ENCODE data around the gene STUB1.

STUB1 gene

GRCh38 chr16:679814-680624 is at the start of gene STUB1:
TSS of gene STUB1 (plus strand) at chr16:680410. CDS start at chr16:680526, 116 bp downstream.
- DNase-seq (ENCODE audit: extremely low read depth, insufficient read length) = peak; percentile 90
- Histone ChIP-seq H3K36me3 (ENCODE audit: control insufficient read depth, insufficient read depth, low read length) (peaks cover 17% of the 10 kb centered on the region), H3K27me3 (replicated peaks; ENCODE audit: control insufficient read depth, insufficient read depth, low read length) (no peaks in the 10 kb centered on the region), H3K4me3 (replicated peaks; ENCODE audit: low read depth, low read length) (peak within 1 kb of the TSS; percentile 79)
- TF ChIP-seq, protein P1, sequence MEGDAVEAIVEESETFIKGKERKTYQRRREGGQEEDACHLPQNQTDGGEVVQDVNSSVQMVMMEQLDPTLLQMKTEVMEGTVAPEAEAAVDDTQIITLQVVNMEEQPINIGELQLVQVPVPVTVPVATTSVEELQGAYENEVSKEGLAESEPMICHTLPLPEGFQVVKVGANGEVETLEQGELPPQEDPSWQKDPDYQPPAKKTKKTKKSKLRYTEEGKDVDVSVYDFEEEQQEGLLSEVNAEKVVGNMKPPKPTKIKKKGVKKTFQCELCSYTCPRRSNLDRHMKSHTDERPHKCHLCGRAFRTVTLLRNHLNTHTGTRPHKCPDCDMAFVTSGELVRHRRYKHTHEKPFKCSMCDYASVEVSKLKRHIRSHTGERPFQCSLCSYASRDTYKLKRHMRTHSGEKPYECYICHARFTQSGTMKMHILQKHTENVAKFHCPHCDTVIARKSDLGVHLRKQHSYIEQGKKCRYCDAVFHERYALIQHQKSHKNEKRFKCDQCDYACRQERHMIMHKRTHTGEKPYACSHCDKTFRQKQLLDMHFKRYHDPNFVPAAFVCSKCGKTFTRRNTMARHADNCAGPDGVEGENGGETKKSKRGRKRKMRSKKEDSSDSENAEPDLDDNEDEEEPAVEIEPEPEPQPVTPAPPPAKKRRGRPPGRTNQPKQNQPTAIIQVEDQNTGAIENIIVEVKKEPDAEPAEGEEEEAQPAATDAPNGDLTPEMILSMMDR (IDR thresholded peaks at IDR 0.05; ENCODE audit: insufficient read depth, low read length, poor library complexity, severe bottlenecking) = no peak

DNA sequence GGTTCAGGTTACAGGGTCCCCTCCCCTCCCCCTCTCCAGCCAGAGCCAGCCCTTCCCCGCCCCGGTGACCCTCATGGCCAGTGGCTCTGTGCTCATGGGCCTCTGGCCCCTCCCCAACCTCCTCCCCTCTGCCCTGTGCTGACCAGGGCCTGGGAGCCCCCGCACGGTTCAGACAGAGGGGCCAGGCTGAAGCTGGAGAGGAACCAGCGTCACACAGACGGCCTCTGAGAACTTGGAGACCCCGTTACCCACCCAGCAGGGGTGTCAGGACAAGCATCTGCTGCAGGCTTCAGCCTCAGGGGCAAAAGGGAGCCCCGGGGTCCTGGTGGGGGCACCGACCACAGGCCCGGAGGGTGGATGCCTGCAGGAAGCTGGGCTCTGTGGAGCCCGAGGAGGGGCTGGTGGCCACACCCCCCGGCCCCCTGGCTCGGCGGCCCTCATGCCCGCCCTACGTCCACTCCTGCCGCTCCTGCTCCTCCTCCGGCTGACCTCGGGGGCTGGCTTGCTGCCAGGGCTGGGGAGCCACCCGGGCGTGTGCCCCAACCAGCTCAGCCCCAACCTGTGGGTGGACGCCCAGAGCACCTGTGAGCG is 49.3 kb upstream of the STUB1 start, which contains the start of gene WFIKKN1:
Gene WFIKKN1 (plus strand): TSS at position 171 of the 591 bp plus-strand sequence. CDS start 269 bp downstream, at position 440.
- H3K36me3 ChIP-seq (ENCODE audit: control insufficient read depth, insufficient read depth, low read length) = peaks cover 4% of the 10 kb centered on the region; the same call in 1 of the 2 replicates
- TF ChIP-seq, protein P1 (IDR thresholded peaks at IDR 0.05; ENCODE audit: insufficient read depth, low read length, poor library complexity, severe bottlenecking) = no peak
- no peak within 1 kb of the TSS for H3K4me3 ChIP-seq (replicated peaks; ENCODE audit: low read depth, low read length)
- no peak for DNase-seq (ENCODE audit: extremely low read depth, insufficient read length)
- no peaks in the 10 kb centered on the region for H3K27me3 ChIP-seq (replicated peaks; ENCODE audit: control insufficient read depth, insufficient read depth, low read length)

GRCh38 chr16:631808-632358 is 48.3 kb upstream of the STUB1 start:
- H3K36me3 ChIP-seq (ENCODE audit: control insufficient read depth, insufficient read depth, low read length) = peaks cover 4% of the 10 kb centered on the region; the same call in 1 of the 2 replicates
- no peak overlapping the region for H3K4me3 ChIP-seq (replicated peaks; ENCODE audit: low read depth, low read length)
- no peak for DNase-seq (ENCODE audit: extremely low read depth, insufficient read length)
- H3K27me3 ChIP-seq (replicated peaks; ENCODE audit: control insufficient read depth, insufficient read depth, low read length) = no peaks in the 10 kb centered on the region
- TF ChIP-seq, protein P1 (IDR thresholded peaks at IDR 0.05; ENCODE audit: insufficient read depth, low read length, poor library complexity, severe bottlenecking) = no peak

DNA sequence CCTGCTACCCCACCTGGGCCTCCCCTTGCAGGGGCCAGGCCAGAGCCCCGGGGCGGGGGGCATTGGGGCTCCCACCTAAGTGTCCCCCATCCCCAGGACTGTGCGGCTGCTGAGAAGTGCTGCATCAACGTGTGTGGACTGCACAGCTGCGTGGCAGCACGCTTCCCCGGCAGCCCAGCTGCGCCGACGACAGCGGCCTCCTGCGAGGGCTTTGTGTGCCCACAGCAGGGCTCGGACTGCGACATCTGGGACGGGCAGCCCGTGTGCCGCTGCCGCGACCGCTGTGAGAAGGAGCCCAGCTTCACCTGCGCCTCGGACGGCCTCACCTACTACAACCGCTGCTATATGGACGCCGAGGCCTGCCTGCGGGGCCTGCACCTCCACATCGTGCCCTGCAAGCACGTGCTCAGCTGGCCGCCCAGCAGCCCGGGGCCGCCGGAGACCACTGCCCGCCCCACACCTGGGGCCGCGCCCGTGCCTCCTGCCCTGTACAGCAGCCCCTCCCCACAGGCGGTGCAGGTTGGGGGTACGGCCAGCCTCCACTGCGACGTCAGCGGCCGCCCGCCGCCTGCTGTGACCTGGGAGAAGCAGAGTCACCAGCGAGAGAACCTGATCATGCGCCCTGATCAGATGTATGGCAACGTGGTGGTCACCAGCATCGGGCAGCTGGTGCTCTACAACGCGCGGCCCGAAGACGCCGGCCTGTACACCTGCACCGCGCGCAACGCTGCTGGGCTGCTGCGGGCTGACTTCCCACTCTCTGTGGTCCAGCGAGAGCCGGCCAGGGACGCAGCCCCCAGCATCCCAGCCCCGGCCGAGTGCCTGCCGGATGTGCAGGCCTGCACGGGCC is 47.5 kb upstream of the STUB1 start:
- Histone ChIP-seq H3K36me3 (ENCODE audit: control insufficient read depth, insufficient read depth, low read length) (peaks cover 4% of the 10 kb centered on the region; the same call in 1 of the 2 replicates), H3K27me3 (replicated peaks; ENCODE audit: control insufficient read depth, insufficient read depth, low read length) (no peaks in the 10 kb centered on the region), H3K4me3 (replicated peaks; ENCODE audit: low read depth, low read length) (no peak overlapping the region)
- TF ChIP-seq, protein P1 (IDR thresholded peaks at IDR 0.05; ENCODE audit: insufficient read depth, low read length, poor library complexity, severe bottlenecking) = no peak
- DNase-seq (ENCODE audit: extremely low read depth, insufficient read length) = no peak

DNA sequence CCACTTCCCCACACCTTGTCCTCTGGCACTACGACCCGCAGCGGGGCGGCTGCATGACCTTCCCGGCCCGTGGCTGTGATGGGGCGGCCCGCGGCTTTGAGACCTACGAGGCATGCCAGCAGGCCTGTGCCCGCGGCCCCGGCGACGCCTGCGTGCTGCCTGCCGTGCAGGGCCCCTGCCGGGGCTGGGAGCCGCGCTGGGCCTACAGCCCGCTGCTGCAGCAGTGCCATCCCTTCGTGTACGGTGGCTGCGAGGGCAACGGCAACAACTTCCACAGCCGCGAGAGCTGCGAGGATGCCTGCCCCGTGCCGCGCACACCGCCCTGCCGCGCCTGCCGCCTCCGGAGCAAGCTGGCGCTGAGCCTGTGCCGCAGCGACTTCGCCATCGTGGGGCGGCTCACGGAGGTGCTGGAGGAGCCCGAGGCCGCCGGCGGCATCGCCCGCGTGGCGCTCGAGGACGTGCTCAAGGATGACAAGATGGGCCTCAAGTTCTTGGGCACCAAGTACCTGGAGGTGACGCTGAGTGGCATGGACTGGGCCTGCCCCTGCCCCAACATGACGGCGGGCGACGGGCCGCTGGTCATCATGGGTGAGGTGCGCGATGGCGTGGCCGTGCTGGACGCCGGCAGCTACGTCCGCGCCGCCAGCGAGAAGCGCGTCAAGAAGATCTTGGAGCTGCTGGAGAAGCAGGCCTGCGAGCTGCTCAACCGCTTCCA is 46.7 kb upstream of the STUB1 start:
- TF ChIP-seq, protein P1 (IDR thresholded peaks at IDR 0.05; ENCODE audit: insufficient read depth, low read length, poor library complexity, severe bottlenecking) = no peak
- peaks cover 4% of the 10 kb centered on the region; the same call in 1 of the 2 replicates for H3K36me3 ChIP-seq (ENCODE audit: control insufficient read depth, insufficient read depth, low read length)
- H3K27me3 ChIP-seq (replicated peaks; ENCODE audit: control insufficient read depth, insufficient read depth, low read length) = no peaks in the 10 kb centered on the region
- DNase-seq (ENCODE audit: extremely low read depth, insufficient read length) = no peak
- H3K4me3 ChIP-seq (replicated peaks; ENCODE audit: low read depth, low read length) = no peak overlapping the region

Measured in GM06990 (cell line).